ACC112 (cell line): ENCODE data around the gene KDM7A.
"Not testable (repeated sequence)": the region's sequence is repeated elsewhere in the genome, so short reads cannot be mapped to it uniquely, and the experiment has no call there.

ENCODE experiments used
- H2AFZ ChIP-seq: fragments of 200-600 bp; sonication (generic); one replicate; pipeline ENCODE4 v1.6.0; 2017; ENCODE audit warnings: antibody characterized with exemption, low read length; ENCODE audit not compliant: unreplicated experiment
- H3K27ac ChIP-seq: fragments of 200-600 bp; sonication (generic); 2 replicates; pipeline ENCODE4 v1.5.1; 2014; ENCODE audit warnings: low read depth, mild to moderate bottlenecking, antibody characterized with exemption, low read length, moderate library complexity
- H3K27me3 ChIP-seq: fragments of 200-600 bp; sonication (generic); 2 replicates; pipeline ENCODE4 v1.6.1; 2014; ENCODE audit warnings: mild to moderate bottlenecking, antibody characterized with exemption, low read length, moderate library complexity, mixed read lengths; ENCODE audit not compliant: insufficient read depth
- H3K36me3 ChIP-seq: fragments of 200-600 bp; sonication (generic); 2 replicates; pipeline ENCODE4 v1.6.1; 2016; ENCODE audit warnings: mild to moderate bottlenecking, antibody characterized with exemption, low read length, moderate library complexity, mixed read lengths; ENCODE audit not compliant: insufficient read depth
- H3K4me1 ChIP-seq: fragments of 200-600 bp; sonication (generic); one replicate; pipeline ENCODE4 v1.6.1; 2016; ENCODE audit warnings: low read length, mixed read lengths; ENCODE audit not compliant: insufficient read depth, unreplicated experiment, control insufficient read depth
- H3K4me3 ChIP-seq: fragments of 200-600 bp; sonication (generic); 2 replicates; pipeline ENCODE4 v1.5.1; 2014; ENCODE audit warnings: mild to moderate bottlenecking, low read depth, low read length
- H3K79me2 ChIP-seq: fragments of 200-600 bp; sonication (generic); one replicate; pipeline ENCODE4 v1.6.0; 2016; ENCODE audit warnings: low read length; ENCODE audit not compliant: control insufficient read depth, unreplicated experiment, insufficient read depth

The KDM7A gene

GRCh38 chr7:140214075-140214684, 37.4 kb upstream of the KDM7A start:
- H3K79me2 ChIP-seq: no peaks in the 10 kb centered on the region
- no peak overlapping the region for H2AFZ ChIP-seq
- no peaks in the 10 kb centered on the region for H3K27me3 ChIP-seq
- no peak overlapping the region for H3K27ac ChIP-seq
- H3K36me3 ChIP-seq: no peaks in the 10 kb centered on the region
- H3K4me3 ChIP-seq: no peak overlapping the region
- H3K4me1 ChIP-seq: no peaks in the 10 kb centered on the region

GRCh38 chr7:140213684-140214074, 36.9 kb upstream of the KDM7A start:
- H3K4me1 ChIP-seq: no peaks in the 10 kb centered on the region

GRCh38 chr7:140212100-140212881, 35.5 kb upstream of the KDM7A start:
- Histone ChIP-seq H3K27me3 (0 out of 2 replicates have a peak, but pooled peaks cover 6% of the 10 kb centered on the region), H3K4me1 (no peaks in the 10 kb centered on the region), H3K4me3 (no peak overlapping the region), H3K36me3 (no peaks in the 10 kb centered on the region), H3K27ac (no peak overlapping the region), H2AFZ (no peak overlapping the region), H3K79me2 (no peaks in the 10 kb centered on the region)

More at GRCh38 chr7:140213684-140214074, 36.9 kb upstream of the KDM7A start:
- H3K27me3 ChIP-seq: no peaks in the 10 kb centered on the region
- H3K36me3 ChIP-seq: no peaks in the 10 kb centered on the region
- no peaks in the 10 kb centered on the region for H3K79me2 ChIP-seq
- H3K27ac ChIP-seq: no peak overlapping the region
- no peak overlapping the region for H3K4me3 ChIP-seq
- H2AFZ ChIP-seq: no peak overlapping the region

- no peak overlapping the region for H3K4me3 ChIP-seq
- no peak overlapping the region for H2AFZ ChIP-seq
- H3K4me1 ChIP-seq: no peaks in the 10 kb centered on the region
- H3K36me3 ChIP-seq: no peaks in the 10 kb centered on the region
- no peaks in the 10 kb centered on the region for H3K79me2 ChIP-seq
- no peak overlapping the region for H3K27ac ChIP-seq
- 0 out of 2 replicates have a peak, but pooled peaks cover 8% of the 10 kb centered on the region for H3K27me3 ChIP-seq
These were observed 34.9 kb upstream of the KDM7A start for GRCh38 chr7:140211698-140212097.

GRCh38 chr7:140209866-140210609, 33.3 kb upstream of the KDM7A start:
- no peaks in the 10 kb centered on the region for H3K36me3 ChIP-seq
- H3K4me3 ChIP-seq: no peak overlapping the region
- H2AFZ ChIP-seq: no peak overlapping the region
- H3K79me2 ChIP-seq: no peaks in the 10 kb centered on the region
- 0 out of 2 replicates have a peak, but pooled peaks cover 8% of the 10 kb centered on the region for H3K27me3 ChIP-seq
- H3K4me1 ChIP-seq: no peaks in the 10 kb centered on the region
- no peak overlapping the region for H3K27ac ChIP-seq

GRCh38 chr7:140206616-140207389, 30.0 kb upstream of the KDM7A start:
- Histone ChIP-seq H3K79me2 (no peaks in the 10 kb centered on the region), H3K36me3 (no peaks in the 10 kb centered on the region), H3K4me1 (no peaks in the 10 kb centered on the region), H3K27ac (no peak overlapping the region), H3K4me3 (no peak overlapping the region), H3K27me3 (peaks cover 16% of the 10 kb centered on the region; the same call in 1 of the 2 replicates), H2AFZ (no peak overlapping the region)

- Histone ChIP-seq H3K79me2 (no peaks in the 10 kb centered on the region), H3K27me3 (peaks cover 16% of the 10 kb centered on the region; the same call in 1 of the 2 replicates), H2AFZ (no peak overlapping the region), H3K4me1 (no peaks in the 10 kb centered on the region), H3K4me3 (no peak overlapping the region), H3K27ac (no peak overlapping the region), H3K36me3 (no peaks in the 10 kb centered on the region)
These were observed 28.8 kb upstream of the KDM7A start for GRCh38 chr7:140205600-140205999.

GRCh38 chr7:140203556-140203955, 26.8 kb upstream of the KDM7A start:
- Histone ChIP-seq H3K36me3 (no peaks in the 10 kb centered on the region), H2AFZ (no peak overlapping the region), H3K27me3 (peaks cover 16% of the 10 kb centered on the region; the same call in 1 of the 2 replicates), H3K27ac (no peak overlapping the region), H3K4me1 (peaks cover 12% of the 10 kb centered on the region), H3K4me3 (no peak overlapping the region), H3K79me2 (no peaks in the 10 kb centered on the region)

GRCh38 chr7:140202942-140203341, 26.2 kb upstream of the KDM7A start:
- H3K36me3 ChIP-seq, H2AFZ ChIP-seq, H3K4me3 ChIP-seq, H3K79me2 ChIP-seq, H3K27ac ChIP-seq: not testable (repeated sequence)
- H3K27me3 ChIP-seq: peaks cover 16% of the 10 kb centered on the region; the same call in 1 of the 2 replicates
- peaks cover 12% of the 10 kb centered on the region for H3K4me1 ChIP-seq

- Histone ChIP-seq H3K4me1 (peaks cover 12% of the 10 kb centered on the region), H3K4me3 (no peak overlapping the region), H3K79me2 (no peaks in the 10 kb centered on the region), H2AFZ (no peak overlapping the region), H3K27ac (no peak overlapping the region), H3K36me3 (no peaks in the 10 kb centered on the region), H3K27me3 (peaks cover 8% of the 10 kb centered on the region; the same call in 1 of the 2 replicates)
These were observed 24.6 kb upstream of the KDM7A start for GRCh38 chr7:140201393-140201792.
